ENCODE data around the gene YTHDC2. TPM values are rescaled to one million over a fixed set of nuclear protein-coding genes. Genes with fewer than 3 reads are reported as not detected.

Gene YTHDC2
- total RNA-seq, 3 donors from 2014 or later (not counting 1 experiment from before 2014, with no cell fraction given): 37.7 to 38.8 (median 38.0) TPM

DNA sequence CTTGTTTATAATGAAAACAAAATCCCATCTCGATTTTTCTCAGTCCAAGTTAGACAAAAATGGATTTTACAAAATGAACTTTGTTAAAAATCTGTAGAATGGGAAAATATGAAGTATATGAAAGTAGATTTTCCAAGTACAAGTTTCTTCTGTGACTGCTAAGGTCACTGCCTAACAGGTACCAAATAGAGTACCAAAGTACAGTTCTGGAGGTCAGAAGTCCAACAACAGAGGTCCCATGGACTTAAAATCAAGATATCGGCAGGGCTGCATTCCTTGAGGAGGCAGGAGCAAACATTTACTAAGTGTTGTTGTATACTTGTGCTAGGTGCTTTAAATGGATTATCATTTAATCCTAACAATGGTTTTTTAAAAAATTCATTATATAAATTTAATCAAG is 5.9 kb downstream of the YTHDC2 start:
- Histone ChIP-seq H3K27ac (ENCODE audit: low read length) (no peak overlapping the region), H3K4me3 (ENCODE audit: low read length) (no peak overlapping the region), H3K27me3 (ENCODE audit: control insufficient read depth, insufficient read depth, low read length) (no peaks in the 10 kb centered on the region), H3K9me3 (ENCODE audit: control insufficient read depth, insufficient read depth, low read length) (no peaks in the 10 kb centered on the region), H3K4me1 (ENCODE audit: control insufficient read depth, insufficient read depth, low read length) (peaks cover 3% of the 10 kb centered on the region), H3K36me3 (ENCODE audit: control insufficient read depth, insufficient read depth, low read length) (peaks cover 8% of the 10 kb centered on the region)
- ATAC-seq: no peak
- Mint-ChIP-seq H3K27me3 (ENCODE audit: low read depth in 2 of 2) (no peaks in the 10 kb centered on the region), H3K9me3 (no peaks in the 10 kb centered on the region), H3K27ac (no peak overlapping the region), H3K4me1 (peaks cover 26 to 47% of the 10 kb centered on the region in 2 donors), H3K36me3 (no peaks in the 10 kb centered on the region), H3K4me3 (no peak overlapping the region)
- no peak for DNase-seq
- 90% methylated on average over 2 of the region's 2 CpGs for WGBS (ENCODE audit: insufficient coverage)
- intact Hi-C loops (cut with micrococcal nuclease): no loop called here
- TF ChIP-seq, protein P1, sequence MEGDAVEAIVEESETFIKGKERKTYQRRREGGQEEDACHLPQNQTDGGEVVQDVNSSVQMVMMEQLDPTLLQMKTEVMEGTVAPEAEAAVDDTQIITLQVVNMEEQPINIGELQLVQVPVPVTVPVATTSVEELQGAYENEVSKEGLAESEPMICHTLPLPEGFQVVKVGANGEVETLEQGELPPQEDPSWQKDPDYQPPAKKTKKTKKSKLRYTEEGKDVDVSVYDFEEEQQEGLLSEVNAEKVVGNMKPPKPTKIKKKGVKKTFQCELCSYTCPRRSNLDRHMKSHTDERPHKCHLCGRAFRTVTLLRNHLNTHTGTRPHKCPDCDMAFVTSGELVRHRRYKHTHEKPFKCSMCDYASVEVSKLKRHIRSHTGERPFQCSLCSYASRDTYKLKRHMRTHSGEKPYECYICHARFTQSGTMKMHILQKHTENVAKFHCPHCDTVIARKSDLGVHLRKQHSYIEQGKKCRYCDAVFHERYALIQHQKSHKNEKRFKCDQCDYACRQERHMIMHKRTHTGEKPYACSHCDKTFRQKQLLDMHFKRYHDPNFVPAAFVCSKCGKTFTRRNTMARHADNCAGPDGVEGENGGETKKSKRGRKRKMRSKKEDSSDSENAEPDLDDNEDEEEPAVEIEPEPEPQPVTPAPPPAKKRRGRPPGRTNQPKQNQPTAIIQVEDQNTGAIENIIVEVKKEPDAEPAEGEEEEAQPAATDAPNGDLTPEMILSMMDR (IDR thresholded peaks at IDR 0.05): no peak

DNA sequence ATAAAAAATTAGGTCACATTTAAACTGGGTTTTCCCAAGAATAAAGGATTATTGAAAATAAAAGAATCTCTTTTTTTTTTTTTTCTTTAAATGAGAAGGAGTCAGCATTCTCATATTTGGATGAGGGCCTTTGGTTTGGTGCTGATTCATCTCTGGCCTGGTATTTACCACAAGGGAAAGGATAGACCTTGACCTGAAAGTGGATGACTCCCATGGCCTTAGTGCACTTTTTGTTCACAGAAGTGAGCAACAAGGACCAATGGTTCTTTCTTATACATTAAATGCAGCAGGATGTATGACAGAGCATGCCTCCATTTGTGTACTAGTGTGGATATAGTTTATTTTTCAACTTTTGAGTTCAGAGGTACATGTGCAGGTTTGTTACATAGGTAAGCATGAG is 6.9 kb downstream of the YTHDC2 start:
- ATAC-seq (no peak), DNase-seq (no peak)
- Mint-ChIP-seq H3K36me3 (no peaks in the 10 kb centered on the region), H3K4me1 (peaks cover 27 to 45% of the 10 kb centered on the region in 2 donors), H3K27ac (no peak overlapping the region), H3K27me3 (ENCODE audit: low read depth in 2 of 2) (no peaks in the 10 kb centered on the region), H3K9me3 (no peaks in the 10 kb centered on the region), H3K4me3 (no peak overlapping the region)
- H3K27ac ChIP-seq (ENCODE audit: low read length): no peak overlapping the region
- no peaks in the 10 kb centered on the region for H3K27me3 ChIP-seq (ENCODE audit: control insufficient read depth, insufficient read depth, low read length)
- intact Hi-C loops (cut with micrococcal nuclease): no loop called here
- H3K4me3 ChIP-seq (ENCODE audit: low read length): no peak overlapping the region
- no peaks in the 10 kb centered on the region for H3K4me1 ChIP-seq (ENCODE audit: control insufficient read depth, insufficient read depth, low read length)
- no peaks in the 10 kb centered on the region for H3K9me3 ChIP-seq (ENCODE audit: control insufficient read depth, insufficient read depth, low read length)
- H3K36me3 ChIP-seq (ENCODE audit: control insufficient read depth, insufficient read depth, low read length): peaks cover 7% of the 10 kb centered on the region
- TF ChIP-seq, protein P1 (IDR thresholded peaks at IDR 0.05): no peak

DNA sequence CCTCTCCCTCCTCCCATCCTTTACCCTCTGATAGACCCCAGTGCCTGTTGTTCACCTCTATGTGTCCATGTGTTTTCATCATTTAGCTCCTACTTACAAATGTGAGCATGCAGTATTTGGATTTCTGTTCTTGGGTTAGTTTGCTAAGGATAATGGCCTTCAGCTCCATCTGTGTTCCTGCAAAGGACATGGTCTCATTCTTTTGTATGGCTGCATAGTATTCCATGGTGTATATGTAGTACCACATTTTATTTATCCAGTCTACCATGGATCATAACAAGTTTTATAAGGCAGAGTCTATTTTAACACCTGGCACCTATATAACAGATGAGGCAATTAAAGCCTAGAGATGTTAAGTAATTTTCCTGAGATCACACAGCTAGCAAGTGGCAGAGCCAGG is 7.4 kb downstream of the YTHDC2 start:
- Histone ChIP-seq H3K9me3 (ENCODE audit: control insufficient read depth, insufficient read depth, low read length) (no peaks in the 10 kb centered on the region), H3K36me3 (ENCODE audit: control insufficient read depth, insufficient read depth, low read length) (peaks cover 5% of the 10 kb centered on the region), H3K4me3 (ENCODE audit: low read length) (no peak overlapping the region), H3K27me3 (ENCODE audit: control insufficient read depth, insufficient read depth, low read length) (no peaks in the 10 kb centered on the region), H3K4me1 (ENCODE audit: control insufficient read depth, insufficient read depth, low read length) (no peaks in the 10 kb centered on the region), H3K27ac (ENCODE audit: low read length) (no peak overlapping the region)
- H3K4me1 Mint-ChIP-seq: peaks cover 23 to 40% of the 10 kb centered on the region in 2 donors
- TF ChIP-seq, protein P1 (IDR thresholded peaks at IDR 0.05): no peak
- H3K36me3 Mint-ChIP-seq: no peaks in the 10 kb centered on the region
- H3K9me3 Mint-ChIP-seq: no peaks in the 10 kb centered on the region
- H3K27ac Mint-ChIP-seq: no peak overlapping the region
- no peak for DNase-seq
- ATAC-seq: no peak
- no peak overlapping the region for H3K4me3 Mint-ChIP-seq
- intact Hi-C loops (cut with micrococcal nuclease): no loop called here
- no peaks in the 10 kb centered on the region for H3K27me3 Mint-ChIP-seq (ENCODE audit: low read depth in 2 of 2)

DNA sequence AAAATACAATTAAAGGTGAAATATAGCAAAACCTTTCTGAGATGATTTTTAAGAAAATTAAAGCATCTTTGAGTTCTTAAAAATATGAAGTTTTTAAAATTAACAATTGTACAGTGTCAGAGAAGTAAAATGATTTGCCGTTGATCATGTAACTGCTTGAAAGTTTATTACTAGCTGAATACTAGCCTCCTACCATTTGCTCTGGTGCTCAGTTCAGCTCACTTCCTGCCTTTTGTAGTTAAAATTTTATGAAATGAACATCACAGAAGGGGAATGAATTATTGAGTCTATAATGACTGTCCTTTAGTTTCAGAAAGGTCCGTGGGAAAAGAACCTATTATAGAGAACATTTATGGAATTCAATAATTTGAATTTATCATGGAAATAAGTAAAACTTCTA is 9.7 kb downstream of the YTHDC2 start:
- H3K9me3 Mint-ChIP-seq: no peaks in the 10 kb centered on the region
- peak overlapping the region in 1 of 2 donors; percentile 49 for H3K27ac Mint-ChIP-seq
- no peaks in the 10 kb centered on the region for H3K27me3 ChIP-seq (ENCODE audit: control insufficient read depth, insufficient read depth, low read length)
- no peaks in the 10 kb centered on the region for H3K4me1 ChIP-seq (ENCODE audit: control insufficient read depth, insufficient read depth, low read length)
- H3K4me3 ChIP-seq (ENCODE audit: low read length): no peak overlapping the region
- TF ChIP-seq, protein P1 (IDR thresholded peaks at IDR 0.05): no peak
- WGBS (ENCODE audit: insufficient coverage): no CpG with 5 or more reads among the region's 2 CpGs
- no peaks in the 10 kb centered on the region for H3K9me3 ChIP-seq (ENCODE audit: control insufficient read depth, insufficient read depth, low read length)
- H3K4me3 Mint-ChIP-seq: no peak overlapping the region
- peak in 1 of 2 donors; percentile 22 for DNase-seq
- no peaks in the 10 kb centered on the region for H3K27me3 Mint-ChIP-seq (ENCODE audit: low read depth in 2 of 2)
- no peak for ATAC-seq
- H3K36me3 ChIP-seq (ENCODE audit: control insufficient read depth, insufficient read depth, low read length): peaks cover 3% of the 10 kb centered on the region
- H3K36me3 Mint-ChIP-seq: no peaks in the 10 kb centered on the region
- intact Hi-C loops (cut with micrococcal nuclease): no loop called here
- peaks cover 17 to 28% of the 10 kb centered on the region in 2 donors for H3K4me1 Mint-ChIP-seq
- H3K27ac ChIP-seq (ENCODE audit: low read length): no peak overlapping the region

Data from natural killer cell (primary cell).